ENCODE measurements around the gene YWHAH.

YWHAH gene

GRCh38 chr22:31983911-31984656 lies 39.7 kb downstream of the YWHAH start:
- no peak for TF ChIP-seq CTCF (IDR thresholded peaks at IDR 0.05; ENCODE audit: low read depth, low read length, missing control alignments)
- in situ Hi-C loops (cut with HindIII; ENCODE audit: low sequenced_read_pairs): no loop called here
- no peak overlapping the region for H3K4me3 ChIP-seq (ENCODE audit: low read depth, low read length)
- no peak for DNase-seq (ENCODE audit: low read depth)

- no peak for TF ChIP-seq CTCF (IDR thresholded peaks at IDR 0.05; ENCODE audit: low read depth, low read length, missing control alignments)
- DNase-seq (ENCODE audit: low read depth): no peak
- no peak overlapping the region for H3K4me3 ChIP-seq (ENCODE audit: low read depth, low read length)
- in situ Hi-C loops (cut with HindIII; ENCODE audit: low sequenced_read_pairs): no loop called here
Observed at GRCh38 chr22:31987218-31987617, 42.9 kb downstream of the YWHAH start.

- TF ChIP-seq CTCF (IDR thresholded peaks at IDR 0.05; ENCODE audit: low read depth, low read length, missing control alignments): no peak
- in situ Hi-C loops (cut with HindIII; ENCODE audit: low sequenced_read_pairs): no loop called here
- no peak for DNase-seq (ENCODE audit: low read depth)
- H3K4me3 ChIP-seq (ENCODE audit: low read depth, low read length): no peak overlapping the region
Observed at GRCh38 chr22:31991102-31991839, 46.9 kb downstream of the YWHAH start.

- in situ Hi-C loops (cut with HindIII; ENCODE audit: low sequenced_read_pairs): no loop called here
- DNase-seq (ENCODE audit: low read depth): no peak
- TF ChIP-seq CTCF (IDR thresholded peaks at IDR 0.05; ENCODE audit: low read depth, low read length, missing control alignments): peak; percentile 24
- no peak overlapping the region for H3K4me3 ChIP-seq (ENCODE audit: low read depth, low read length)
Observed at GRCh38 chr22:31995046-31995445, 50.7 kb downstream of the YWHAH start.

- TF ChIP-seq CTCF (IDR thresholded peaks at IDR 0.05; ENCODE audit: low read depth, low read length, missing control alignments): no peak
- in situ Hi-C loops (cut with HindIII; ENCODE audit: low sequenced_read_pairs): no loop called here
- H3K4me3 ChIP-seq (ENCODE audit: low read depth, low read length): no peak overlapping the region
- no peak for DNase-seq (ENCODE audit: low read depth)
Observed at GRCh38 chr22:31995807-31996206, 51.5 kb downstream of the YWHAH start.

GRCh38 chr22:31998784-31999385 lies 54.5 kb downstream of the YWHAH start:
- no peak overlapping the region for H3K4me3 ChIP-seq (ENCODE audit: low read depth, low read length)
- no peak for TF ChIP-seq CTCF (IDR thresholded peaks at IDR 0.05; ENCODE audit: low read depth, low read length, missing control alignments)
- DNase-seq (ENCODE audit: low read depth): no peak
- in situ Hi-C loops (cut with HindIII; ENCODE audit: low sequenced_read_pairs): no loop called here

Measured in astrocyte of the cerebellum (primary cell).